ENCODE data around the gene NRL.

The NRL gene

GRCh38 chr14:24095271-24096068 lies 19.3 kb downstream of the NRL start:
- peak; percentile 97 for DNase-seq (ENCODE audit: low spot score)
- in situ Hi-C loops (cut with MboI; ENCODE audit: low pct_unique_long_range_greater_than_20kb, low sequenced_read_pairs, unreplicated experiment), result loop anchor here (25.0 kb wide), 1 partner anchor 108 kb away; the partner anchor contains the start of gene DHRS4L2
- TF ChIP-seq CTCF (IDR thresholded peaks at IDR 0.05; ENCODE audit: extremely low read depth, insufficient read depth, missing control alignments), result no peak

- in situ Hi-C loops (cut with MboI; ENCODE audit: low pct_unique_long_range_greater_than_20kb, low sequenced_read_pairs, unreplicated experiment), result loop anchor here (25.0 kb wide), 1 partner anchor 108 kb away; the partner anchor contains the start of gene DHRS4L2
- no peak for DNase-seq (ENCODE audit: low spot score)
- no peak for TF ChIP-seq CTCF (IDR thresholded peaks at IDR 0.05; ENCODE audit: extremely low read depth, insufficient read depth, missing control alignments)
Measured at GRCh38 chr14:24094841-24095270, 19.9 kb downstream of the NRL start.

- in situ Hi-C loops (cut with MboI; ENCODE audit: low pct_unique_long_range_greater_than_20kb, low sequenced_read_pairs, unreplicated experiment), result loop anchor here (25.0 kb wide), 1 partner anchor 107 kb away; the partner anchor contains the start of gene DHRS4L2
- no peak for TF ChIP-seq CTCF (IDR thresholded peaks at IDR 0.05; ENCODE audit: extremely low read depth, insufficient read depth, missing control alignments)
- peak; percentile 92 for DNase-seq (ENCODE audit: low spot score)
Measured at GRCh38 chr14:24093901-24094840, 20.6 kb downstream of the NRL start, which contains the start of gene PCK2. Gene PCK2 (plus strand): TSS chr14:24094311. CDS start chr14:24094406, 95 bp downstream.

- no peak for TF ChIP-seq CTCF (IDR thresholded peaks at IDR 0.05; ENCODE audit: extremely low read depth, insufficient read depth, missing control alignments)
- DNase-seq (ENCODE audit: low spot score), result no peak
- in situ Hi-C loops (cut with MboI; ENCODE audit: low pct_unique_long_range_greater_than_20kb, low sequenced_read_pairs, unreplicated experiment), result loop anchor here (25.0 kb wide), 1 partner anchor 106 kb away; the partner anchor contains the start of gene DHRS4L2
Measured at GRCh38 chr14:24093207-24093900, 21.4 kb downstream of the NRL start.

GRCh38 chr14:24092505-24093206 lies 22.1 kb downstream of the NRL start:
- in situ Hi-C loops (cut with MboI; ENCODE audit: low pct_unique_long_range_greater_than_20kb, low sequenced_read_pairs, unreplicated experiment), result loop anchor here (25.0 kb wide), 1 partner anchor 105 kb away; the partner anchor contains the start of gene DHRS4L2
- no peak for DNase-seq (ENCODE audit: low spot score)
- TF ChIP-seq CTCF (IDR thresholded peaks at IDR 0.05; ENCODE audit: extremely low read depth, insufficient read depth, missing control alignments), result no peak

Data from GM13977 (cell line).